Measurements from ENCODE around the gene PHC2.

GRCh38 chr1:33468011-33468410, 37.1 kb upstream of the PHC2 start:
- TF ChIP-seq CTCF (conservative IDR thresholded peaks at IDR 0.05; ENCODE audit: low read length) = no peak
- no peak for TF ChIP-seq EZH2phosphoT487 (IDR thresholded peaks at IDR 0.05; ENCODE audit: borderline replicate concordance)
